GM18499 (cell line): ENCODE data around the gene HACD3.
"Not testable (repeated sequence)": the region's sequence is repeated elsewhere in the genome, so short reads cannot be mapped to it uniquely, and the experiment has no call there.

Experiments
- ATAC-seq: cut with Tn5 transposase; IDR thresholded peaks from one replicate; pipeline ENCODE4 v1.9.1; 2021; ENCODE audit warnings: moderate number of reproducible peaks; ENCODE audit not compliant: insufficient read depth, unreplicated experiment

Gene HACD3

GRCh38 chr15:65595960-65596359 is 65.7 kb downstream of the HACD3 start:
- ATAC-seq = no peak

GRCh38 chr15:65598468-65598867 is 68.2 kb downstream of the HACD3 start:
- no peak for ATAC-seq

GRCh38 chr15:65599677-65600076 is 69.4 kb downstream of the HACD3 start:
- no peak for ATAC-seq

- ATAC-seq = no peak
Measured at GRCh38 chr15:65603134-65603533, 72.9 kb downstream of the HACD3 start.

- ATAC-seq = no peak
Measured at GRCh38 chr15:65603559-65603958, 73.3 kb downstream of the HACD3 start.

- peak; percentile 74 for ATAC-seq
Measured at GRCh38 chr15:65610871-65611718, 80.8 kb downstream of the HACD3 start, which contains the start of gene INTS14. TSS of gene INTS14 (minus strand) at chr15:65611131. CDS start at chr15:65607380, 3,751 bp downstream.

GRCh38 chr15:65611888-65612615 is 81.8 kb downstream of the HACD3 start:
- ATAC-seq = no peak

GRCh38 chr15:65612616-65612946 is 82.3 kb downstream of the HACD3 start:
- ATAC-seq = no peak

- no peak for ATAC-seq
Measured at GRCh38 chr15:65612949-65613744, 82.9 kb downstream of the HACD3 start.

- ATAC-seq = not testable (repeated sequence)
Measured at GRCh38 chr15:65615887-65616286, 85.6 kb downstream of the HACD3 start.

GRCh38 chr15:65618560-65619109 is 88.4 kb downstream of the HACD3 start:
- ATAC-seq = no peak

GRCh38 chr15:65619626-65620290 is 89.5 kb downstream of the HACD3 start:
- no peak for ATAC-seq

- ATAC-seq = no peak
Measured at GRCh38 chr15:65620833-65621232, 90.6 kb downstream of the HACD3 start.

- no peak for ATAC-seq
Measured at GRCh38 chr15:65621638-65622037, 91.4 kb downstream of the HACD3 start, which contains the start of gene SLC24A1. TSS of gene SLC24A1 (plus strand) at chr15:65621938. CDS start at chr15:65624081, 2,143 bp downstream.

GRCh38 chr15:65623103-65623502 is 92.8 kb downstream of the HACD3 start:
- ATAC-seq = no peak

GRCh38 chr15:65626856-65627255 is 96.6 kb downstream of the HACD3 start:
- no peak for ATAC-seq
